HL-60 (cell line): Measurements from ENCODE around the gene GRK5.

Experiments used
- CTCF ChIP-seq: IDR thresholded peaks from one replicate; pipeline ENCODE4 v1.5.1; 2011; ENCODE audit warnings: low read length, control low read depth, inconsistent platforms; ENCODE audit not compliant: insufficient read depth
- GABPA ChIP-seq: IDR thresholded peaks from 2 replicates; pipeline ENCODE4 v1.6.1; 2012; ENCODE audit warnings: low read depth

- TF ChIP-seq CTCF (no peak), GABPA (no peak)
Observed at GRCh38 chr10:119245272-119245671, 37.9 kb downstream of the GRK5 start.
